Panc1 (cell line): ENCODE results near the gene NOX4. TPM values are rescaled to one million over a fixed set of nuclear protein-coding genes. Genes with fewer than 3 reads are reported as not detected.

Experiments
- ATAC-seq: fragments of 200-7000 bp; cut with Tn5 transposase; 2 replicates; pipeline ENCODE4 v1.9.1; 2020; ENCODE audit warnings: mild to moderate bottlenecking, moderate library complexity
- BruUV-seq: library from RNA; stranded (reverse); fragments of 400-500 nt; replicated peaks from 2 replicates; lab custom pipeline; 2021; lab: Mats Ljungman, UMichigan
- CTCF ChIA-PET: fragments of 300-600 bp; sonication (Branson Sonifier 250); formaldehyde crosslinking; loops from one replicate; lab custom pipeline; 2022; ENCODE audit warnings: antibody characterized with exemption; lab: Charles Lee
- POLR2A ChIA-PET: fragments of 300-600 bp; sonication (Branson Sonifier 250); formaldehyde crosslinking; loops from one replicate; lab custom pipeline; 2022; ENCODE audit warnings: antibody characterized with exemption; lab: Charles Lee
- DNase-seq: peaks from one replicate; pipeline ENCODE4 v3.0.0-alpha.2; 2010; ENCODE audit warnings: low read depth, low spot score
- H3K27ac ChIP-seq: 2 replicates; pipeline ENCODE4 v1.5.1; 2011; ENCODE audit warnings: mild to moderate bottlenecking, low read length, inconsistent platforms
- H3K27me3 ChIP-seq: fragments of 200-500 bp; sonication (Bioruptor generic); 2 replicates; pipeline ENCODE4 v1.6.0; 2014; ENCODE audit warnings: low read length, inconsistent platforms; ENCODE audit not compliant: control insufficient read depth, insufficient read depth
- H3K36me3 ChIP-seq: fragments of 200-500 bp; sonication (Bioruptor generic); 2 replicates; pipeline ENCODE4 v1.5.1; 2014; ENCODE audit warnings: inconsistent platforms, mild to moderate bottlenecking, low read length, moderate library complexity; ENCODE audit not compliant: control insufficient read depth, insufficient read depth
- H3K4me1 ChIP-seq: 2 replicates; pipeline ENCODE4 v1.5.1; 2011; ENCODE audit warnings: inconsistent platforms, mild to moderate bottlenecking, low read length, moderate library complexity; ENCODE audit not compliant: control insufficient read depth, insufficient read depth
- H3K4me3 ChIP-seq, 2 experiments: 2 replicates each; pipeline ENCODE4 v1.5.1; 2011 to 2012; ENCODE audit warnings: low read depth in 2 of 2, low read length in 2 of 2, mild to moderate bottlenecking in 2 of 2, inconsistent platforms in 1 of 2, moderate library complexity in 1 of 2
- H3K9me3 ChIP-seq: fragments of 200-500 bp; sonication (Bioruptor generic); 2 replicates; pipeline ENCODE4 v1.5.1; 2014; ENCODE audit warnings: low read depth, mild to moderate bottlenecking, inconsistent platforms, low read length, moderate library complexity; ENCODE audit not compliant: control insufficient read depth, insufficient read depth
- POLR2AphosphoS5 ChIP-seq: IDR thresholded peaks from 2 replicates; pipeline ENCODE4 v1.6.1; 2012; ENCODE audit warnings: mild to moderate bottlenecking, low read depth, low read length, moderate library complexity
- REST ChIP-seq, 2 experiments: IDR thresholded peaks; 2 replicates each; pipeline ENCODE4 v1.6.1; 2011 to 2012; ENCODE audit warnings: low read depth in 2 of 2, control low read depth in 1 of 2, low read length in 1 of 2, mild to moderate bottlenecking in 1 of 2, moderate library complexity in 1 of 2; ENCODE audit not compliant: insufficient read depth in 1 of 2
- SIN3A ChIP-seq: IDR thresholded peaks from 2 replicates; pipeline ENCODE4 v1.6.1; 2012; ENCODE audit warnings: low read depth, mild to moderate bottlenecking, low read length, moderate library complexity, borderline replicate concordance; ENCODE audit not compliant: insufficient read depth
- TCF7L2 ChIP-seq: IDR thresholded peaks from 2 replicates; pipeline ENCODE4 v1.6.1; 2011; ENCODE audit warnings: mild to moderate bottlenecking, low read depth, low read length, inconsistent platforms
- in situ Hi-C: cut with HindIII; loops from 2 replicates; pipeline ENCODE4 v1.10.0; 2016; ENCODE audit warnings: low sequenced_read_pairs, low pct_unique_long_range_greater_than_20kb
- intact Hi-C: fragments of 100-400 bp; cut with micrococcal nuclease; formaldehyde crosslinking; loops from one replicate; pipeline ENCODE4 v1.10.0; 2022; ENCODE audit not compliant: unreplicated experiment
- total RNA-seq: library from RNA; stranded (reverse); gene quantifications from one replicate; pipeline ENCODE4 v1.2.1, GENCODE V29; 2021; ENCODE audit not compliant: unreplicated experiment
- TF ChIP-seq, protein P1 (sequence below): fragments of 450-650 bp; IDR thresholded peaks from 2 replicates; pipeline ENCODE4 v1.5.1; 2017; ENCODE audit warnings: mild to moderate bottlenecking

Gene NOX4
- total RNA-seq, 1 experiment from 2014 or later, result not detected

- no TSS peak for BruUV-seq
- no peaks in the 10 kb centered on the region for H3K27me3 ChIP-seq
- CTCF ChIA-PET, result no interaction called here
- intact Hi-C loops (no loop called here), in situ Hi-C loops (no loop called here)
- no peak overlapping the region for H3K27ac ChIP-seq
- H3K9me3 ChIP-seq, result no peaks in the 10 kb centered on the region
- H3K36me3 ChIP-seq, result no peaks in the 10 kb centered on the region
- POLR2A ChIA-PET, result no interaction called here
- no peak for ATAC-seq
- TF ChIP-seq, protein P1, sequence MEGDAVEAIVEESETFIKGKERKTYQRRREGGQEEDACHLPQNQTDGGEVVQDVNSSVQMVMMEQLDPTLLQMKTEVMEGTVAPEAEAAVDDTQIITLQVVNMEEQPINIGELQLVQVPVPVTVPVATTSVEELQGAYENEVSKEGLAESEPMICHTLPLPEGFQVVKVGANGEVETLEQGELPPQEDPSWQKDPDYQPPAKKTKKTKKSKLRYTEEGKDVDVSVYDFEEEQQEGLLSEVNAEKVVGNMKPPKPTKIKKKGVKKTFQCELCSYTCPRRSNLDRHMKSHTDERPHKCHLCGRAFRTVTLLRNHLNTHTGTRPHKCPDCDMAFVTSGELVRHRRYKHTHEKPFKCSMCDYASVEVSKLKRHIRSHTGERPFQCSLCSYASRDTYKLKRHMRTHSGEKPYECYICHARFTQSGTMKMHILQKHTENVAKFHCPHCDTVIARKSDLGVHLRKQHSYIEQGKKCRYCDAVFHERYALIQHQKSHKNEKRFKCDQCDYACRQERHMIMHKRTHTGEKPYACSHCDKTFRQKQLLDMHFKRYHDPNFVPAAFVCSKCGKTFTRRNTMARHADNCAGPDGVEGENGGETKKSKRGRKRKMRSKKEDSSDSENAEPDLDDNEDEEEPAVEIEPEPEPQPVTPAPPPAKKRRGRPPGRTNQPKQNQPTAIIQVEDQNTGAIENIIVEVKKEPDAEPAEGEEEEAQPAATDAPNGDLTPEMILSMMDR, result no peak
- no peak for TF ChIP-seq POLR2AphosphoS5
- no peak for TF ChIP-seq REST (IDR thresholded peaks at IDR 0.05; ENCODE audit: insufficient read depth in 1 of 2, low read depth in 2 of 2, low read length in 1 of 2)
- no peak for TF ChIP-seq TCF7L2
- no peak for TF ChIP-seq SIN3A
- DNase-seq, result no peak
- H3K4me3 ChIP-seq, result no peak overlapping the region
- no peaks in the 10 kb centered on the region for H3K4me1 ChIP-seq
Measured at GRCh38 chr11:89484896-89485295, 6.3 kb downstream of the NOX4 start.

DNA sequence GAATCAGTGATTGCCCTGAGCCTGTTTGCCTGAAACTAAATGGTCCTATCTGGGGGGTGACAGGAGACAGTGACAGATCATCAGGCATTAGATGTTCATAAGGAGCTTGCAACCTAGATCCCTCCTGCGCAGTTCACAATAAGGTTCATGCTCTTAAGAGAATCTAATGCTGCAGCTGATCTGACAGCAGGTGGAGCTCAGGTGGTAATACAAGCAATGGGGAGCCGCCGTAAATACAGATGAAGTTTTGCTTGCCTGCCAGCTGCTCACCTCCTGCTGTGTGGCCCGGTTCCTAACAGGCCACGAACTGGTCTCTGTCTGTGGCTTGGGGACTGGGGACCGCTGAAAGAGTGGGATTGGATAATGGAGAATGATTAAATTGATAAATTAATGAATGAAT is 14.0 kb downstream of the NOX4 start:
- TF ChIP-seq, protein P1, result no peak
- no peak for TF ChIP-seq SIN3A
- no peak for TF ChIP-seq REST (IDR thresholded peaks at IDR 0.05; ENCODE audit: insufficient read depth in 1 of 2, low read depth in 2 of 2, low read length in 1 of 2)
- no peak for TF ChIP-seq TCF7L2
- no peak for TF ChIP-seq POLR2AphosphoS5
- no peaks in the 10 kb centered on the region for H3K36me3 ChIP-seq
- H3K27ac ChIP-seq, result no peak overlapping the region
- ChIA-PET CTCF (no interaction called here), POLR2A (no interaction called here)
- DNase-seq (no peak), ATAC-seq (no peak)
- intact Hi-C loops (no loop called here), in situ Hi-C loops (no loop called here)
- H3K27me3 ChIP-seq, result no peaks in the 10 kb centered on the region
- no peaks in the 10 kb centered on the region for H3K9me3 ChIP-seq
- no TSS peak for BruUV-seq
- no peak overlapping the region for H3K4me3 ChIP-seq
- H3K4me1 ChIP-seq, result no peaks in the 10 kb centered on the region
